Adrenal gland (tissue), 5 donors: Measurements from ENCODE around the gene CAPZA3.

Source experiments
- CTCF ChIP-seq, 6 experiments: fragments of 450-650 bp in 4 of 6; fragments of 200-600 bp in 2 of 6; sonication (generic) in 1 of 6; IDR thresholded peaks; 1 replicate in 5 of 6; 2 replicates in 1 of 6; pipeline versions ENCODE4 v1.5.1 to v1.8.0; 2016 to 2021; ENCODE audit warnings: antibody characterized with exemption in 6 of 6, mild to moderate bottlenecking in 2 of 6, moderate library complexity in 1 of 6
- POLR2A ChIP-seq, 2 donors: fragments of 450-650 bp; IDR thresholded peaks; one replicate each; pipeline ENCODE4 v1.6.1; 2017; ENCODE audit warnings: antibody characterized with exemption in 2 of 2, mild to moderate bottlenecking in 2 of 2, moderate library complexity in 1 of 2
- donor health status: DM: no; HTN: no; CAD: no.

GRCh38 chr12:18706798-18707197, 31.1 kb upstream of the CAPZA3 start:
- TF ChIP-seq CTCF (IDR thresholded peaks at IDR 0.05) (no peak), POLR2A (IDR thresholded peaks at IDR 0.05) (no peak)
